WI38 (cell line): Measurements from ENCODE around the gene OSM.

Source experiments
- H3K4me3 ChIP-seq: 2 replicates; pipeline ENCODE4 v1.5.1; 2011; ENCODE audit warnings: low read depth, mild to moderate bottlenecking, control low read depth, low read length
- CTCF ChIP-seq: IDR thresholded peaks from 2 replicates; pipeline ENCODE4 v1.5.1; 2012; ENCODE audit warnings: low read depth, mild to moderate bottlenecking, control low read depth, low read length

The OSM gene

GRCh38 chr22:30214703-30215407 lies 51.8 kb downstream of the OSM start:
- no peak for TF ChIP-seq CTCF
- no peak overlapping the region for H3K4me3 ChIP-seq

GRCh38 chr22:30212996-30213441 lies 53.6 kb downstream of the OSM start:
- TF ChIP-seq CTCF: no peak
- H3K4me3 ChIP-seq: no peak overlapping the region
